ENCODE measurements around the gene UNK.

GRCh38 chr17:75838410-75838809 lies 53.8 kb downstream of the UNK start:
- TF ChIP-seq CTCF (conservative IDR thresholded peaks at IDR 0.05 in 1 of 2, IDR thresholded peaks at IDR 0.05 in 1 of 2; ENCODE audit: low read depth in 1 of 2, low read length in 2 of 2) (no peak), EZH2 (IDR thresholded peaks at IDR 0.05; ENCODE audit: low read length, missing control alignments) (no peak)
